ENCODE data around the gene SCD.

Gene SCD

GRCh38 chr10:100340948-100341847 lies 5.8 kb upstream of the SCD start:
- peak; percentile 34 for DNase-seq (ENCODE audit: low spot score)

GRCh38 chr10:100341953-100342626 lies 4.9 kb upstream of the SCD start:
- DNase-seq (ENCODE audit: low spot score): peak; percentile 78

GRCh38 chr10:100342627-100342972 lies 4.4 kb upstream of the SCD start:
- DNase-seq (ENCODE audit: low spot score): no peak

GRCh38 chr10:100344241-100344788 lies 2.7 kb upstream of the SCD start:
- no peak for DNase-seq (ENCODE audit: low spot score)

GRCh38 chr10:100345570-100346330 lies 1.3 kb upstream of the SCD start:
- DNase-seq (ENCODE audit: low spot score): no peak

GRCh38 chr10:100346351-100346764 lies 675 bp upstream of the SCD start:
- peak; percentile 74 for DNase-seq (ENCODE audit: low spot score)

- no peak for DNase-seq (ENCODE audit: low spot score)
Measured at GRCh38 chr10:100347568-100348195, 649 bp downstream of the SCD start.

- DNase-seq (ENCODE audit: low spot score): no peak
Measured at GRCh38 chr10:100348389-100348927, 1.4 kb downstream of the SCD start.

- DNase-seq (ENCODE audit: low spot score): no peak
Measured at GRCh38 chr10:100349087-100349486, 2.1 kb downstream of the SCD start.

GRCh38 chr10:100349672-100350071 lies 2.6 kb downstream of the SCD start:
- DNase-seq (ENCODE audit: low spot score): no peak

- no peak for DNase-seq (ENCODE audit: low spot score)
Measured at GRCh38 chr10:100350914-100351485, 4.0 kb downstream of the SCD start.

- no peak for DNase-seq (ENCODE audit: low spot score)
Measured at GRCh38 chr10:100353770-100354485, 6.9 kb downstream of the SCD start.

- DNase-seq (ENCODE audit: low spot score): no peak
Measured at GRCh38 chr10:100355086-100355485, 8.1 kb downstream of the SCD start.

- DNase-seq (ENCODE audit: low spot score): no peak
Measured at GRCh38 chr10:100356067-100357017, 9.3 kb downstream of the SCD start.

GRCh38 chr10:100357059-100357858 lies 10.2 kb downstream of the SCD start:
- DNase-seq (ENCODE audit: low spot score): no peak

GRCh38 chr10:100359030-100359432 lies 12.0 kb downstream of the SCD start:
- DNase-seq (ENCODE audit: low spot score): no peak

- no peak for DNase-seq (ENCODE audit: low spot score)
Measured at GRCh38 chr10:100359529-100360150, 12.6 kb downstream of the SCD start.

- DNase-seq (ENCODE audit: low spot score): no peak
Measured at GRCh38 chr10:100360234-100360633, 13.2 kb downstream of the SCD start.
